ENCODE data around the gene EID2.

DNA sequence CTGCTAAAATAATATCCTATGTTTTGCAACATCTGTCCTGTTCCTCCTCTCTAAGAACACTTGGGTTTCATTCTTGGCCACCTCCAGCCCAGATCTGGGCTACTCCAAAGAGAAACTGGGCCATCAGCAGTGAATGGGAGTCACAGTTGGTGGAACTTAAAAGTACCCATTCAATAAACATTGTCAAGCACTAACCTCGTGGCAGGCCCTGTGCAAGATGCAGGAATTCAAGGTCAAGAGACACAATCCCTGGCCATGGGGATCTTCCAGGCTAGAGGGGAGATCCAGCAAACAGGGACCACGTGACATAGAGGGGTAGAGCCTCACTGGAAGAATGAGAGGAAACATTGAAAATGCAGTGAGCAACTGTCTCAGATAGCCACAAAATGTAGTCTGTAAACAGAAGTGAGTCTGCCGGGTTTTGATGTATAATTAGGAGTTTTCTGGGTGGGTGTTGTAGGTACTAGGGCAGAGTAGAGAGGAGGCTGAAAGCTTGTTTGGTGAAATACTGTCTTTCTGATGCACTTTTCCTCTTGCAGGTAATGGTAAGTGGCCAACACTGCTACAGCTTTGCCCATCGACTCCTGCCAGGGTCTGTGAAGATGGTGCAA is 14.8 kb upstream of the EID2 start:
- TF ChIP-seq MEIS2 (CRISPR knock-in tag; IDR thresholded peaks at IDR 0.05) (no peak), ZNF350 (CRISPR knock-in tag; IDR thresholded peaks at IDR 0.05; ENCODE audit: borderline replicate concordance, low read depth) (no peak), CEBPB (IDR thresholded peaks at IDR 0.05; ENCODE audit: borderline replicate concordance, low read depth, low read length) (no peak), ZBTB49 (CRISPR knock-in tag; IDR thresholded peaks at IDR 0.05; ENCODE audit: borderline replicate concordance) (no peak), SIN3B (IDR thresholded peaks at IDR 0.05; ENCODE audit: low read length) (no peak), NFAT5 (CRISPR knock-in tag; IDR thresholded peaks at IDR 0.05) (no peak), MYC (CRISPR knock-in tag; IDR thresholded peaks at IDR 0.05; ENCODE audit: borderline replicate concordance) (no peak)
- TF ChIP-seq, protein P1, sequence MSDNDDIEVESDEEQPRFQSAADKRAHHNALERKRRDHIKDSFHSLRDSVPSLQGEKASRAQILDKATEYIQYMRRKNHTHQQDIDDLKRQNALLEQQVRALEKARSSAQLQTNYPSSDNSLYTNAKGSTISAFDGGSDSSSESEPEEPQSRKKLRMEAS (IDR thresholded peaks at IDR 0.05): no peak

All from HepG2 (cell line).